Vagina (tissue), 2 donors: Measurements from ENCODE around the gene AMACR.

Experiments
- CTCF ChIP-seq, 3 experiments: fragments of 450-650 bp in 2 of 3; fragments of 200-600 bp in 1 of 3; sonication (generic) in 1 of 3; IDR thresholded peaks; one replicate each; pipeline ENCODE4 v1.5.1; 2017 to 2019; ENCODE audit warnings: antibody characterized with exemption in 3 of 3, mild to moderate bottlenecking in 2 of 3, moderate library complexity in 2 of 3
- POLR2AphosphoS5 ChIP-seq, 2 donors: sonication (generic); formaldehyde crosslinking; IDR thresholded peaks; one replicate each; pipeline ENCODE4 v1.9.0; 2017; ENCODE audit warnings: antibody characterized with exemption in 2 of 2, mild to moderate bottlenecking in 2 of 2, low read depth in 1 of 2; ENCODE audit not compliant: insufficient read depth in 1 of 2

- TF ChIP-seq POLR2AphosphoS5 (IDR thresholded peaks at IDR 0.05; ENCODE audit: insufficient read depth in 1 of 2, low read depth in 1 of 2) (no peak), CTCF (IDR thresholded peaks at IDR 0.05) (no peak)
Observed at GRCh38 chr5:34014626-34015025, 6.8 kb upstream of the AMACR start.
